H9 (cell line): ENCODE measurements around the gene TTYH2. TPM values are rescaled to one million over a fixed set of nuclear protein-coding genes. Genes with fewer than 3 reads are reported as not detected.

Experiments
- DNase-seq: peaks from one replicate; pipeline ENCODE4 v3.0.0-alpha.2; 2017
- H2AFZ ChIP-seq: one replicate; pipeline ENCODE4 v1.6.1; 2013; ENCODE audit warnings: mild to moderate bottlenecking, low read length, control low read depth, moderate library complexity
- H2AK5ac ChIP-seq: 2 replicates; pipeline ENCODE4 v1.6.1; 2013; ENCODE audit warnings: low read length, control low read depth, mixed read lengths; ENCODE audit not compliant: insufficient read length
- H2BK120ac ChIP-seq: one replicate; pipeline ENCODE4 v1.6.1; 2013; ENCODE audit warnings: low read depth, mild to moderate bottlenecking, low read length, control low read depth, inconsistent platforms; ENCODE audit not compliant: poor library complexity, severe bottlenecking
- H2BK12ac ChIP-seq: 2 replicates; pipeline ENCODE4 v1.6.1; 2013; ENCODE audit warnings: low read length, control low read depth, mixed read lengths, low read depth; ENCODE audit not compliant: insufficient read length
- H2BK15ac ChIP-seq: 2 replicates; pipeline ENCODE4 v1.6.1; 2013; ENCODE audit warnings: low read depth, low read length, control low read depth
- H2BK20ac ChIP-seq: one replicate; pipeline ENCODE4 v1.6.1; 2013; ENCODE audit warnings: low read depth, mild to moderate bottlenecking, low read length, control low read depth, inconsistent platforms; ENCODE audit not compliant: poor library complexity, severe bottlenecking
- H2BK5ac ChIP-seq: 2 replicates; pipeline ENCODE4 v1.6.1; 2013; ENCODE audit warnings: low read length, control low read depth, mixed read lengths; ENCODE audit not compliant: insufficient read length
- H3K14ac ChIP-seq: 2 replicates; pipeline ENCODE4 v1.6.1; 2013; ENCODE audit warnings: low read length, control low read depth; ENCODE audit not compliant: insufficient read depth
- H3K18ac ChIP-seq: 2 replicates; pipeline ENCODE4 v1.6.1; 2013; ENCODE audit warnings: low read depth, mild to moderate bottlenecking, mixed read lengths, low read length, control low read depth; ENCODE audit not compliant: insufficient read length
- H3K23ac ChIP-seq: 2 replicates; pipeline ENCODE4 v1.6.1; 2013; ENCODE audit warnings: low read length, control low read depth, mixed read lengths, low read depth; ENCODE audit not compliant: insufficient read length
- H3K23me2 ChIP-seq: 2 replicates; pipeline ENCODE4 v1.6.1; 2013; ENCODE audit warnings: low read depth, mild to moderate bottlenecking, mixed read lengths, low read length, control low read depth; ENCODE audit not compliant: insufficient read length, poor library complexity, severe bottlenecking
- H3K27ac ChIP-seq: 2 replicates; pipeline ENCODE4 v1.5.1; 2013; ENCODE audit warnings: low read length, control low read depth, mixed read lengths, low read depth; ENCODE audit not compliant: insufficient read length
- H3K27me3 ChIP-seq: 2 replicates; pipeline ENCODE4 v1.6.1; 2013; ENCODE audit warnings: low read length, control low read depth, inconsistent platforms; ENCODE audit not compliant: insufficient read depth
- H3K4ac ChIP-seq: 2 replicates; pipeline ENCODE4 v1.6.1; 2013; ENCODE audit warnings: low read depth, mild to moderate bottlenecking, control low read depth, inconsistent platforms, low read length, moderate library complexity
- H3K4me1 ChIP-seq: 2 replicates; pipeline ENCODE4 v1.6.1; 2013; ENCODE audit warnings: low read length, control low read depth, inconsistent platforms; ENCODE audit not compliant: insufficient read depth
- H3K4me2 ChIP-seq: 2 replicates; pipeline ENCODE4 v1.6.1; 2013; ENCODE audit warnings: low read length, control low read depth, mixed read lengths; ENCODE audit not compliant: insufficient read length, insufficient read depth
- H3K56ac ChIP-seq: 2 replicates; pipeline ENCODE4 v1.6.1; 2013; ENCODE audit warnings: low read depth, mild to moderate bottlenecking, mixed read lengths, low read length, control low read depth; ENCODE audit not compliant: insufficient read length
- H3K79me1 ChIP-seq: 2 replicates; pipeline ENCODE4 v1.6.1; 2013; ENCODE audit warnings: low read depth, mild to moderate bottlenecking, moderate library complexity, low read length, control low read depth, inconsistent platforms; ENCODE audit not compliant: insufficient read depth, poor library complexity, severe bottlenecking
- H3K79me2 ChIP-seq: 2 replicates; pipeline ENCODE4 v1.6.1; 2013; ENCODE audit warnings: low read length, control low read depth, inconsistent platforms; ENCODE audit not compliant: insufficient read depth
- H3K9ac ChIP-seq: 2 replicates; pipeline ENCODE4 v1.6.1; 2013; ENCODE audit warnings: low read length, control low read depth, mixed read lengths; ENCODE audit not compliant: insufficient read length; ENCODE audit errors: extremely low read depth
- H3K9me3 ChIP-seq: one replicate; pipeline ENCODE4 v1.6.1; 2013; ENCODE audit warnings: low read depth, low read length, inconsistent platforms; ENCODE audit not compliant: control insufficient read depth
- H3T11ph ChIP-seq: one replicate; pipeline ENCODE4 v1.6.1; 2013; ENCODE audit warnings: mild to moderate bottlenecking, low read length, control low read depth, inconsistent platforms
- H4K20me1 ChIP-seq: one replicate; pipeline ENCODE4 v1.6.1; 2013; ENCODE audit not compliant: control insufficient read depth, insufficient read length, insufficient read depth
- H4K5ac ChIP-seq: 2 replicates; pipeline ENCODE4 v1.6.1; 2013; ENCODE audit warnings: low read depth, mild to moderate bottlenecking, mixed read lengths, low read length, control low read depth; ENCODE audit not compliant: insufficient read length
- H4K8ac ChIP-seq: replicated peaks from 2 replicates; pipeline ENCODE4 v1.6.1; 2013; ENCODE audit warnings: low read length, control low read depth, mixed read lengths, low read depth; ENCODE audit not compliant: insufficient read length
- H4K91ac ChIP-seq: 2 replicates; pipeline ENCODE4 v1.6.1; 2013; ENCODE audit warnings: low read depth, mild to moderate bottlenecking, moderate library complexity, mixed read lengths, low read length, control low read depth; ENCODE audit not compliant: insufficient read length
- H3K27ac Mint-ChIP-seq, 3 experiments: 2 replicates in 2 of 3; 3 replicates in 1 of 3; pipeline ENCODE4 v1.8.0; 2020 to 2021; ENCODE audit warnings: mixed read lengths in 3 of 3, mild to moderate bottlenecking in 1 of 3, moderate library complexity in 1 of 3
- H3K27me3 Mint-ChIP-seq: 2 replicates; pipeline ENCODE4 v1.8.0; 2021; ENCODE audit warnings: low read depth, mild to moderate bottlenecking, moderate library complexity, mixed read lengths
- H3K36me3 Mint-ChIP-seq, 3 experiments: 2 replicates in 2 of 3; 3 replicates in 1 of 3; pipeline ENCODE4 v1.8.0; 2020 to 2021; ENCODE audit warnings: low read depth in 3 of 3, mixed read lengths in 3 of 3; ENCODE audit not compliant: insufficient read depth in 1 of 3
- H3K4me1 Mint-ChIP-seq, 2 experiments: 2 replicates each; pipeline ENCODE4 v1.8.0; 2020; ENCODE audit warnings: mixed read lengths in 2 of 2
- H3K4me3 Mint-ChIP-seq, 2 experiments: 2 replicates in 1 of 2; 3 replicates in 1 of 2; pipeline ENCODE4 v1.8.0; 2020 to 2021; ENCODE audit warnings: mild to moderate bottlenecking in 2 of 2, mixed read lengths in 2 of 2, moderate library complexity in 1 of 2
- H3K9me3 Mint-ChIP-seq, 2 experiments: 2 replicates in 1 of 2; 3 replicates in 1 of 2; pipeline ENCODE4 v1.8.0; 2020; ENCODE audit warnings: mild to moderate bottlenecking in 2 of 2, mixed read lengths in 2 of 2, moderate library complexity in 1 of 2
- WGBS: extraction: QIAGEN DNeasy Blood & Tissue Kit; methylation state at CpG from one replicate; pipeline ENCODE4 v1.1.7; 2013; ENCODE audit warnings: missing lambda C conversion rate, low lambda C conversion rate, mixed read lengths; ENCODE audit not compliant: insufficient read length; ENCODE audit errors: extremely low coverage; 5-methylcytosine and 5-hydroxymethylcytosine counted together
- total RNA-seq: library from RNA; stranded (reverse); gene quantifications from 2 replicates; pipeline ENCODE4 v1.2.1, GENCODE V29; 2021
- TF ChIP-seq, protein P1 (sequence below): fragments of 200-600 bp; sonication (generic); conservative IDR thresholded peaks from 3 replicates; pipeline ENCODE4 v1.8.0; 2021; ENCODE audit warnings: antibody characterized with exemption, mild to moderate bottlenecking

Gene TTYH2
- total RNA-seq, 1 experiment from 2014 or later: 1.6 TPM

DNA sequence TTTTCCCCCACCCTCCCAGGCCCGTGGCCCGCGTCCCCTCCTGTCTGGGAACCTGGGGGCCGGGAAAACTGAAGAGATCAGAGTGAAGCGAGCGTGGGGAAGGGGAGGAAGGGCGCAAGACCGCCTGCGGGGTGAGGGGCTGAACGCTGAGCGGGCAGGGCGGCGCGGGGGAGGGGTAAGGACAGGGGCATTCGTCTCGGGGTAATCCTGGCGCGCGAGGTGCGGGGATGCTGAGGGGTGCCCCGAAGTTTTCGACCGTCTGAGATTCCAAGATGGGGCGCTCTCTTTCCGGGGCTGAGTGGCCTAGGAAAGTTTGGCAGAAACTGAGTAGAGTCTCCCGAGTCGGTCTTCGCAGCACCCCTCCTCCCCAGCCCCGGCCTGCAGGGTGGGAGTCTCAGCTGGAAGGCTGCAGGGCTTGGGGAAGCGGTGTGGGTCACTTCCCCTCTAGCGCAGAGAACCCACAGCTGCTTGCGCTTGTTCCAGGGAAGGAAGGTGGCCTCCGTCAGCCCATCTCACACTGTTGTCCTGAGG lies 555 bp downstream of the TTYH2 start:
- no peaks in the 10 kb centered on the region for H3K9me3 Mint-ChIP-seq
- peak overlapping the region; percentile 88 for H3K4me2 ChIP-seq

More for the DNA sequence above, 555 bp downstream of the TTYH2 start:
- peaks cover 3% of the 10 kb centered on the region; the same call in 1 of the 2 replicates for H3K27me3 ChIP-seq
- no peak overlapping the region for H2AFZ ChIP-seq
- H3K14ac ChIP-seq: no peak overlapping the region
- no peak overlapping the region for H2BK20ac ChIP-seq
- no peak overlapping the region for H3K9ac ChIP-seq
- H4K8ac ChIP-seq: no peak overlapping the region
- no peaks in the 10 kb centered on the region for H3K79me2 ChIP-seq
- Mint-ChIP-seq H3K4me1 (peaks cover 42 to 56% of the 10 kb centered on the region in 2 experiments), H3K27me3 (peaks cover 56% of the 10 kb centered on the region), H3K27ac (no peak overlapping the region; a peak in 1 of 7 replicates), H3K36me3 (peaks cover 4 to 21% (median 18%) of the 10 kb centered on the region in 3 experiments), H3K4me3 (peak overlapping the region; percentile 64 to 83)
- no peak overlapping the region for H4K91ac ChIP-seq
- no peak overlapping the region for H3K27ac ChIP-seq
- no CpG with 5 or more reads among the region's 33 CpGs for WGBS
- H2AK5ac ChIP-seq: no peak overlapping the region
- H3K18ac ChIP-seq: no peak overlapping the region
- no peak overlapping the region for H3K56ac ChIP-seq
- H3T11ph ChIP-seq: no peak overlapping the region
- no peak overlapping the region for H2BK12ac ChIP-seq
- H2BK120ac ChIP-seq: no peak overlapping the region
- no peaks in the 10 kb centered on the region for H4K20me1 ChIP-seq
- peaks cover 8% of the 10 kb centered on the region; the same call in 1 of the 2 replicates for H3K4me1 ChIP-seq
- no peaks in the 10 kb centered on the region for H3K9me3 ChIP-seq
- no peak for DNase-seq
- no peak overlapping the region for H3K4ac ChIP-seq
- no peak overlapping the region for H4K5ac ChIP-seq
- TF ChIP-seq, protein P1, sequence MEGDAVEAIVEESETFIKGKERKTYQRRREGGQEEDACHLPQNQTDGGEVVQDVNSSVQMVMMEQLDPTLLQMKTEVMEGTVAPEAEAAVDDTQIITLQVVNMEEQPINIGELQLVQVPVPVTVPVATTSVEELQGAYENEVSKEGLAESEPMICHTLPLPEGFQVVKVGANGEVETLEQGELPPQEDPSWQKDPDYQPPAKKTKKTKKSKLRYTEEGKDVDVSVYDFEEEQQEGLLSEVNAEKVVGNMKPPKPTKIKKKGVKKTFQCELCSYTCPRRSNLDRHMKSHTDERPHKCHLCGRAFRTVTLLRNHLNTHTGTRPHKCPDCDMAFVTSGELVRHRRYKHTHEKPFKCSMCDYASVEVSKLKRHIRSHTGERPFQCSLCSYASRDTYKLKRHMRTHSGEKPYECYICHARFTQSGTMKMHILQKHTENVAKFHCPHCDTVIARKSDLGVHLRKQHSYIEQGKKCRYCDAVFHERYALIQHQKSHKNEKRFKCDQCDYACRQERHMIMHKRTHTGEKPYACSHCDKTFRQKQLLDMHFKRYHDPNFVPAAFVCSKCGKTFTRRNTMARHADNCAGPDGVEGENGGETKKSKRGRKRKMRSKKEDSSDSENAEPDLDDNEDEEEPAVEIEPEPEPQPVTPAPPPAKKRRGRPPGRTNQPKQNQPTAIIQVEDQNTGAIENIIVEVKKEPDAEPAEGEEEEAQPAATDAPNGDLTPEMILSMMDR: no peak
- no peaks in the 10 kb centered on the region for H3K79me1 ChIP-seq
- H3K23ac ChIP-seq: no peak overlapping the region
- H2BK5ac ChIP-seq: no peak overlapping the region
- no peak overlapping the region for H2BK15ac ChIP-seq
- peaks cover 19% of the 10 kb centered on the region for H3K23me2 ChIP-seq
